GM19193 (cell line): ENCODE results near the gene SGMS1.

Experiments
- POLR2A ChIP-seq: IDR thresholded peaks from 4 replicates; pipeline ENCODE4 v1.6.1; 2011; ENCODE audit not compliant: insufficient read depth, insufficient read length; ENCODE audit errors: extremely low read depth

The SGMS1 gene

DNA sequence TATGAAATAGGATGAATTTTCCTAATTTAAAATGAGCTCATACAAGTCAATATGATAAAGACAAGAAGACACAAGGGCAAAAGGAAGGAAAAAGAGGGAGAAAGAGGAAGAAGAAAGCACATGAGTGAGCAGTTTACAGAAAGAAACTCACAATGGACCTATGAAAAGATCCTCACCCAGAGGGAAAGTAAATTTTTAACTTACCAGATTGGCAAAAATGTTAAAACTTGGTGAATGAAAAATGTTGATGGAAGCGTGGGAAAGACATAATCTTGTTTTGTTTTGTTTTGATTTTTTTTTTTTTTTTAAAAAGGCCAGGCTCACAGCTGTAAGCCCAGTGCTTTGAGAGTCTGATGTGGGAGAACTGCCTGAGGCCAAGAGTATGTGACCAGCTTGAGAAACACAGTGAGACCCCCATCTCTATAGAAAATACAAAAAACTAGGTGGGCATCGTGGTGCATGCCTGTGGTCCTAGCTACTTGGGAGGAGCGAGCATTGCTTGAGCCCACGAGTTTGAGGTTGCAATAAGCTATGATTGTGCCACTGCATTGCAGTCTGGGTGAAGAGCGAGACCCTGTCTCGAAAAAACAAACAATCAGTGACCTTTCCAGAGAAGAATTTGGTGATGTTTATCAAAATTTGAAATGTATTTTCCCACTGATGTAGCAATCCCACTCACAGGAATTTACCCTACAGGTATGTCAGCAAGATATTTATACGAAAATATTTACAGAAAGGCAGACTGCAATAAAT, 219.6 kb downstream of the SGMS1 start:
- no peak for TF ChIP-seq POLR2A

DNA sequence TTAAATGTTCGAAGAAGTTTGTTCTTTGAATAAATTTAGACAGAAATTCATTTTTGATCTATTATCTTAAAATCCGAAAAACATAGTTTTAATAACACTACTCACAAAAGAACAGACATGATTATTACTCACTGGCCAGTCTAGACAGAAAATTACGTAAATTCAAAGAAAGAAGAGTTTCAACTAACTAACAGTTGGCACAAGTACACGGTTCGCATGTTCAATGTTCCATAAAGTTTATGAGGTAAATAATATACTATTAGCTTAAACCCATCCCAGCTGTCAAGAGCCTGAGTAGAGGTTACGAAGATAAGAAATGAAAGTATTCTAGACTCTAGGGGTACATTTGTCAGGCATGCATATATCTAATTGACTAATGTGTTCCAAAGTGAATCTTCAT, 220.7 kb downstream of the SGMS1 start:
- TF ChIP-seq POLR2A = no peak

DNA sequence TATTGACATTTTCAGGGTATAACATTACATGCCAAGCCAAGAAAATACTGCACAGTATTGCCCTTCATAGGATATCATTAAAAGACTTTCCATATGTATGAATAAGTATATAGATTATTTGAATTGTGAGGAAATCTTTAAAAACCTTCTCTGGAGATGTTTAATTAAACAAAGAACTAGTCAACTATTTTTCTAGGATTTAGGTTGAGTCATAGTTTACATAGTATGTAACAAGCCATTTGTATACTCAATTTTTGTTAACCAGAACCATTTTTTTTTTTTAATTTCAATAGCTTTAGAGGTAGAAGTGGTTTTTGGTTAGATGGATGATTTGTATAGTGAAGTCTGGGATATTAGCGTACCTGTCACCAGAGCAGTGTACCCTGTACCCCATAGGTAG, 221.3 kb downstream of the SGMS1 start:
- no peak for TF ChIP-seq POLR2A

DNA sequence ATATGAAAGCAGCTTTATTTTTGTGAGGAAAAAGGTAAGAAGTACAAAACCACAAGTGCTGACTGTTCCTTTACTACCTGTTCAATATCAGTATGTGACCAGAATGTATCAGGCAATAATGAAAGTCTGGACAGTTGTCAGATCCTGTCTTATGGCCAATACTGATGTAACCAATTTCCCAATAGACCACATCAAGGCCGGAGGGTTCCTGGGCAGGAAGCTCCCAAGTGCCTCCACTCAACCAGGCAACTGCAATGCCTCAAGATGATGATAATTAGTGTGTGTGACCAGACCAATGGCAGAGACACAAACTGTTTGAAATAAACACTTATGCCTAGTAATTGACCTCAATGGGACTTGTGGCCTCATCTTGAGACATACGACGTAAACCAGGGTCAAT, 223.1 kb downstream of the SGMS1 start:
- no peak for TF ChIP-seq POLR2A

DNA sequence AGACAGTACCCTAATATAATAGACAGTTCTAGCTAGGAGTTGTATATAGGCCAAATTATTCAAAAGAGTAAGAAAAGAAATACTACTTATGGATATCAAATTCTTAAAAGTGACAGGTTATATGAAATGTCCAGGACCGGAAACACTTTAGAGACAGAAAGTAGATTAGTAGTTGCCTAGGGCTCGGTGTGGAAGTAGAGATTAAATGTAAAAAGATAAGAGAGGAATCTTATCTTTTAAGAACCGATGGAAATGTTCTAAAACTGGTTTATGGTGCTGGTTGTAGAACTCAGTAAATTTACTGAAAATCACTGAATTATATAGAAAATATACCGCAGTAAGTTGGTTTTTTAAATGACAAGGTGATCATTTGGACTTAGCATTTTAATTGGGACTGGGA, 224.9 kb downstream of the SGMS1 start:
- no peak for TF ChIP-seq POLR2A

DNA sequence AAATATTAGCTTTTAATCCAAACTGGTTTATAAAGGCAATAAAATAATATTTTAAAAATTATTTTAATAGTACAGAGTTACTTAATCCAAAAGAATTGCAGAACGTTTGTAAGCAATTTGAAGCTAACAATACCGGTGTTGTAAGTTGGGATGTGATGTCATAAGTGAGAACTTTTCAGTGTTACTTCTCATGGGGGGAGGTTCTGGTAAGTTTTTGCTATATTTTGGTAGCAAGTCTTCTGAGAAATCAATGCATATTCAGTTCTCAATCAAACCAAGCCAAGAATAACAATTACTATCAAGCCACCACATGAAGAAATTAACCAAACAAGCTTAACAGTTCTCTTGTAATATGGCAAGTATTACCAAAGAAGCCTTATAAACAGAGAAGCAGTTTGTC, 225.4 kb downstream of the SGMS1 start:
- TF ChIP-seq POLR2A = no peak

DNA sequence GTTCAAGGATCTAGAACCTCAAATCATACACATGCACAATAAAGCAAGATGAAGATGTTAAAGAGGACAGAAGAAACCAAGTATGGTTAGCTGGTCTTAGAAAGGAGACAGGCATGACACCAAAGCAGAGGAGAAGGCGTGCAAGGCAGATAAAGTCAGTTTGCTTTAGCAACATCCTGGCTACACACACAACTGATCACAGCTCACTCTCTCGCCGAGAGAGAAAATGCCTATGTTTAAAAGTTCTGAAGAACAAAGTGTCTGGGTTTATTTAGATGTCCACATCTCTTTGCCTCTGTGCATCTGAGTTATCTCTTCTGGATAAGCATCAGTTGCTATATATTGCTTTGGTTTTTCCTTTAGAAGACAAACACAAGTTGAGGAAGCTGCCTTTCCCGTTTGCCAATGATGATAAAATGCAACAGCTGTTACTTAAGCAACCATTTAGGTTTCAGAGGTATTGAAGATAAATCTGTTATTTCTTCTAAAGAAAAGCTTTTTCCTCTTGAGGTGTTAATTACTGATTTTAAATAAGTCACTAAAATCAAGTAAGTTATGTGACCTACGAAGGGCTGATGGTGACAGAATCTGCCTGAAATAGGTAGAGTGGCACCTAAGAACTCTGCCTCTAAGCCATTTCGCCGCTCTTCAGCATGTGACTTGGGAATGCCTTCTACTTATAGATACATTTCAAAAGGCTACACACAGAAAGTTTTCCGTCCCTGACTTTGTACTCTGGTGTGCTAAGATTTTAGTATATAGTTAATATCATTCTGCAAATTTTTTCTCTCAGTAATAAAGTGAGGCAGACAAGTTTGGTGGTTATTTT, 226.2 kb downstream of the SGMS1 start:
- TF ChIP-seq POLR2A = no peak

DNA sequence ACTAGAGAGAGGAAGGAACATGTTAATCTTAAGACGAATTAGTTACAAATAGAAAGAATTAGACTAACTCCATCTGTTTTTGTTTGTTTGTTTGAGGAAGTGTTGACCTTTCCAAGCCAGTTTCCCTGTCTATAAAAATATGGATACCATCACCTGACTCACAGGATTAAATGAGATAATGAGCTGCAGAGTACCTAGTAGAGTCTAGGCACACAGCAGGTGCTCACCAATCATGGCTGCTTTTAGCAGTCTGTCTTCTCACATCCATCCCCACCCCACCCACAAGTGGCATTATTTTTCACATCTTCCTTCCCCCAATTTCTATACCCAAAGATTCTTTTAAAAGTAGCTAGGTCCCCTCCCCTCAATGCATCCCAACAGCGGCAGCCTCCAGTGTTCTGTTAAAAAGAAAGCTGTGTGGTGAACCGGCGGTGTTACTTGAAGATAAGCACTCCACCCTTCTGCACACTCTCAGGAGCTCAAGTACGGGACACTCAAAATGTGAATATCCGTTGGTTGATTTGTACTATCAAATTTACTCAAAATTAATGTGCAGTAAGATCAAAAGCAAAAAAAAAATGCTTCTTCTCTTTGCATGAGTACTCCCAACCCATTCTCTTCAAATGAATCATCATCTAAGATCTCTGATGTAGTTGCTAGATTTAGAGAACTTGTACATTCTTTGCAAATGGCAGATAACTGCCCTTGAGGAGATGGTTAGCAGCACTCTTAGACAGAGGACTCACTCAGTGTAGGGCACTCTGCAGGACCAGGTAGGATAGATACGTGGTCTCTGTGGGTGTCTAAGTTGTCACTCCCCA, 227.1 kb downstream of the SGMS1 start:
- TF ChIP-seq POLR2A = no peak

DNA sequence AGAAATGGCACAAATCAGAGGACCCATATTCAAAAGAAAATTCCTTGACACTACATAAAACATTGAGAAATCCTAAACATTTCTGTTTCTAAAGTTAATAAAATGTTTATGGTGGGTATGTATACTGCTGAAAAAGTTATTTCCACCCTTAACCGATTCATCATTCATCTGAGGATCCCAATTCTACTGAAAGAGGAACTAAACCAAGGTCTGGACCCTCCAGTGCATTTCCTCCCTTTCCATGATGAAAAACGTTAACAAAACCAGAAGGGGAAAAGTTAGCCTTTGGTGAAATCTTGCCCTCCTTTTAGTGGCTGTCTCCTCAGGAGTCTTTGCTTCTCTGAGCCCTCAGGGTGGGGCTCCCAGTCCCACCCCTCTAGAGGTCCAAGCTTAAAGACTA, 227.9 kb downstream of the SGMS1 start:
- no peak for TF ChIP-seq POLR2A

DNA sequence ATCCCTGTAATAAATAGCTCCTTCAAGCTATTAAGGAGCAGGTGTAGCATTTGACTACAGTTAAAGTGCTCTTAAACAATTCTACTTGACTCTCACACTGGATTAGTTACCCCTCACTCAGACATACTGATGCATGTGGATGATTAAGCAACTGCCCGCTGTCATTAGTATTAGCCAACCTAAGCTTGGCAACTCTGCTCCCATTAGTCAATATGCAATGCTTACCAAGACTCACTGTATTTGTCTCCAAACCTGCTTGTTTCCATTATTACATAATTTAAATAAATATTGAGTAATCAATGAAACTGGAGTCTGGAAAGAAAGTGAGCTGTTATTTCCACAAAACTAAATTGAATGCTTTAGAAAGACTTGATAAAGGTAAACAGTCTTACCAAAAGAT, 228.5 kb downstream of the SGMS1 start:
- TF ChIP-seq POLR2A = no peak

DNA sequence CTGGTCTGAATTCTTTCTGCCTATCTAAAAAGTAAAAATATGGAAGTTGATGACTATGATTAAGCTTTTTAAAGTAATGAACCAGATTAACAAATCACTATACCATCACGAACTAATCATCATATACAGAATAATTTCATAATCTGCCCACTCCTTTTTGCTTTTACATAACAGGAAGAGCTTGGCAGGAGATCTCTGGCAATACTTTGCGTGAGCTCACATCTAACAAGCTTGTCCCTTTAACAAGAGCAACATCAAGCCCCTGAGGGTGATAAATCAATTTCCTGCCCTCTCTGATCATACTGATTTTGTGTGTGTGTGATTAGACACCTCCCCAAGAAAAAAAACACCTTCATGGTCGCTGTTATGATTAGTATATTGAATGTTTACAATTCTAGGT, 228.9 kb downstream of the SGMS1 start:
- TF ChIP-seq POLR2A = no peak

DNA sequence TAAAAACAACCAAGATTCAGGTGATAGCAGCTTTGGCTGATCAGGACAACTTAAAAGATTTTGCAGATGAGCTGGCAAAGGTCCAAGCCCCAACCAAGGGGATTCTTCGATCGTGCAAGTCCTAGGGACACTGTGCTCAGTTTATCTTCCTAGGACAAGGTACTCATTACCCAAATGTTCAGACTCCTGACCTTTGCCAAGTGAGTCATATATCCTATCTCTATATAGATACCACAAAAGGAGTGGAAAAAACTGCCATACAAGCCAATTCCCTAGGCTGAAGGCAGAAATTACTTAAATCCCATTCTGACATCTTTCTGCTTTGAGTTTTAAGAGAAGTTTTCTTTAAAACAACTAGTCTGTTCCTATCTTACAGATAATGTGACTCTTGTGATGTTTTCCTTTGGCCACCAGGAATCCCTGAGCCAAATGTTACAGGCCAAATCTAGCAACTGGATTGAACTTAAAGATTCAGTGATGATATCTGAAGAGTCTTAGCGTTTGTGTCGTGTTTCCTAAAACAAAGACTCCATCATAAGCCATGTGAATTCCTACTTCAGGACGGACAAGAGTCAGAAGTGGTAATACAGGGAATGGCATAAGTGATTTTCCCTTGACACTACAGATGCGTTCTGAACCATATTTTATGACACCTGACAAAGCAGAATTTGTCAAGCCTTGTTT, 229.8 kb downstream of the SGMS1 start:
- no peak for TF ChIP-seq POLR2A

DNA sequence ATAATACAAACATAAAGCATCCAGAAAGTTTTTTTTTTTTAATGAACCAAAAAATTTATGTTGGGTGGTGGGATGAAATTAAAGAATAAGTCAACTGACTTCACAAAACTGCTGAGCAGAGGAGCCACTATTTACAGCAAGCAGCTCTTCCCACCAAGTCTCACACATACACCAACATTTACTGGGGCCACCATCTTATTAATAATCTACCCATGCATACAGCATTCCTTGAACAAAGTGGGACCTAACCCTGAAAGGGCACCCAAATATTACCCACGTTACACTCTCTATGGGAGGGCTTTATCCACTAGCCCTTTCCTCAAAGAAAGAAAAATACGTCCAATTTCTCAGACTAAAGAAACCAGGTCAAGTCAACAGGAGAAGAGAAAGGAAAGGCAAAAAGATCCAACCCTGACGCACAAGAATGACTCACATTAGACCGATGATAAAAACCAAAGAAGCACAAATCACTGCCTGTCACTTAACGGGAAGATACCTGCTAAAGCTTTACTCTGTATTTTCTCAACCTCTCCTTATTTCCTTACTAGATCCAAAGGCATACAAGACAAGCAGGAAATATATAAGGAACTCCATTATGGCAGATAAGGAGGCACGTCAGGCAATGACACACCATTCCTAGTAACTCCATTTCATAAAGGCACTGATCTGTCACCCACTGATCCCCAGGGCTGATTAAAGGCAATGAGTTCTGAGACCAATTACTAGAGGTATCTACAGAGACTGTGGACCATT, 230.6 kb downstream of the SGMS1 start:
- no peak for TF ChIP-seq POLR2A

DNA sequence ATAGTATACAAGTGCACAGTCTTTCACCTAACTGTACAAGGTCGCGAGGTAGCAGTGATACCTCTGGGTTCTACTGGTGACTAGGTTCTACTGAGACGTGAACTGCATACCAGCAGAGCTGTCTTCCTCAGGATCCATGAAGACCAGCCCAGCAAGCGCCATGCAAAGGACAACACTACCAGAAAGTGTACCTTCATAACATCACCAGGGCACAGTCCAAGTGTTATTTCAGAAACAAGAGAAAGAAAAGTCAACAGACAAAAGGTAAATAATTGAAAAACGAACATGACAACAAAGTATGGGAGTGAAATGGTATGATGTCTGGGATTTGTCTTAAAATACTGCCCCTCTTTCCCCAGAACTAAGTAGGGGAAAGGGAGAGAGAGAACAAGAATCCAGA, 231.3 kb downstream of the SGMS1 start:
- no peak for TF ChIP-seq POLR2A
